Aorta (tissue), 5 donors: ENCODE data around the gene BCAS2. TPM values are rescaled to one million over a fixed set of nuclear protein-coding genes. Genes with fewer than 3 reads are reported as not detected.

Experiments
- ATAC-seq: fragments of 200-7000 bp; cut with Tn5 transposase; one replicate; pipeline ENCODE4 v1.9.1; 2022; ENCODE audit warnings: moderate library complexity; ENCODE audit not compliant: low FRiP score
- DNase-seq, 2 donors: peaks; one replicate each; pipeline ENCODE4 v3.0.0-alpha.2; 2020
- H3K27ac ChIP-seq, 2 donors: one replicate each; pipeline ENCODE4 v1.5.1; 2013; ENCODE audit warnings: low read length in 2 of 2, mild to moderate bottlenecking in 2 of 2, moderate library complexity in 2 of 2, control low read depth in 1 of 2, inconsistent platforms in 1 of 2, low read depth in 1 of 2
- H3K27me3 ChIP-seq, 2 donors: one replicate each; pipeline ENCODE4 v1.6.1; 2013; ENCODE audit warnings: control low read depth in 1 of 2, low read length in 1 of 2, mild to moderate bottlenecking in 1 of 2, moderate library complexity in 1 of 2; ENCODE audit not compliant: insufficient read depth in 2 of 2, control insufficient read depth in 1 of 2
- H3K36me3 ChIP-seq, 2 donors: one replicate each; pipeline ENCODE4 v1.6.1; 2013; ENCODE audit warnings: control low read depth in 1 of 2, low read length in 1 of 2, mild to moderate bottlenecking in 1 of 2; ENCODE audit not compliant: insufficient read depth in 2 of 2, control insufficient read depth in 1 of 2
- H3K4me1 ChIP-seq, 2 donors: one replicate each; pipeline ENCODE4 v1.6.1; 2013; ENCODE audit warnings: low read length in 2 of 2, control low read depth in 1 of 2, mild to moderate bottlenecking in 1 of 2, moderate library complexity in 1 of 2; ENCODE audit not compliant: insufficient read depth in 2 of 2, control insufficient read depth in 1 of 2
- H3K4me3 ChIP-seq, 2 donors: one replicate each; pipeline ENCODE4 v1.5.1; 2013; ENCODE audit warnings: low read length in 2 of 2, control low read depth in 1 of 2, mild to moderate bottlenecking in 1 of 2
- H3K9me3 ChIP-seq: one replicate; pipeline ENCODE4 v1.6.1; 2013; ENCODE audit warnings: mild to moderate bottlenecking, low read length; ENCODE audit not compliant: control insufficient read depth
- WGBS, 2 donors: extraction: QIAGEN DNeasy Blood & Tissue Kit; methylation state at CpG; one replicate each; pipeline ENCODE4 v1.1.7; 2013; 5-methylcytosine and 5-hydroxymethylcytosine counted together
- intact Hi-C, 2 donors: fragments of 100-400 bp; cut with DNase I; formaldehyde crosslinking; loops; one replicate each; pipeline versions ENCODE4 v1.14.2 to v1.15.0; 2022
- long read RNA-seq, 2 donors: library from polyadenylated mRNA; unstranded; transcript quantifications; one replicate each; pipeline ENCODE4 v2.0.0, GENCODE V29; 2020 to 2021
- polyA plus RNA-seq, 2 donors: library from polyadenylated mRNA; stranded (reverse); fragments of 200-250 nt; gene quantifications; one replicate each; pipeline ENCODE4 v1.2.3, GENCODE V29; 2013
- total RNA-seq, 2 donors: library from RNA; stranded (reverse); fragmentation: NEBNext Ultra II Directional; extraction: Animal tissue kit (Norgen Biotek cat#: 25700); gene quantifications; one replicate each; pipeline ENCODE4 v1.2.1, GENCODE V29; 2021
- donor health status: healthy with polysubstance abuse.
- donor health status: Bipolar disorder and iron deficiency.
- donor health status: DM: no; HTN: no; CAD: no.
- donor health status: DM: no; HTN: no; CAD: no.
- donor health status: DM: yes; HTN: yes; CAD: no.

Gene BCAS2
- total RNA-seq (10 to 100 TPM; 23.9 to 29.8 TPM), polyA plus RNA-seq (10 to 100 TPM; 31.6 to 38.1 TPM)
- long read RNA-seq, donor 1, transcript BCAS2-201 (7 exons, 1,299 nt): major isoform, 59 of 68 reads
- long read RNA-seq, donor 1, partial matches to known transcripts: 2 of 68 reads
- long read RNA-seq, donor 1, other reads (novel, unspliced or antisense): 5 of 68 reads
- long read RNA-seq, donor 2, transcript BCAS2-201 (7 exons, 1,299 nt): major isoform, 11 of 12 reads
- long read RNA-seq, donor 2, partial matches to known transcripts: 0 of 12 reads
- long read RNA-seq, donor 2, other reads (novel, unspliced or antisense): 1 of 12 reads

DNA sequence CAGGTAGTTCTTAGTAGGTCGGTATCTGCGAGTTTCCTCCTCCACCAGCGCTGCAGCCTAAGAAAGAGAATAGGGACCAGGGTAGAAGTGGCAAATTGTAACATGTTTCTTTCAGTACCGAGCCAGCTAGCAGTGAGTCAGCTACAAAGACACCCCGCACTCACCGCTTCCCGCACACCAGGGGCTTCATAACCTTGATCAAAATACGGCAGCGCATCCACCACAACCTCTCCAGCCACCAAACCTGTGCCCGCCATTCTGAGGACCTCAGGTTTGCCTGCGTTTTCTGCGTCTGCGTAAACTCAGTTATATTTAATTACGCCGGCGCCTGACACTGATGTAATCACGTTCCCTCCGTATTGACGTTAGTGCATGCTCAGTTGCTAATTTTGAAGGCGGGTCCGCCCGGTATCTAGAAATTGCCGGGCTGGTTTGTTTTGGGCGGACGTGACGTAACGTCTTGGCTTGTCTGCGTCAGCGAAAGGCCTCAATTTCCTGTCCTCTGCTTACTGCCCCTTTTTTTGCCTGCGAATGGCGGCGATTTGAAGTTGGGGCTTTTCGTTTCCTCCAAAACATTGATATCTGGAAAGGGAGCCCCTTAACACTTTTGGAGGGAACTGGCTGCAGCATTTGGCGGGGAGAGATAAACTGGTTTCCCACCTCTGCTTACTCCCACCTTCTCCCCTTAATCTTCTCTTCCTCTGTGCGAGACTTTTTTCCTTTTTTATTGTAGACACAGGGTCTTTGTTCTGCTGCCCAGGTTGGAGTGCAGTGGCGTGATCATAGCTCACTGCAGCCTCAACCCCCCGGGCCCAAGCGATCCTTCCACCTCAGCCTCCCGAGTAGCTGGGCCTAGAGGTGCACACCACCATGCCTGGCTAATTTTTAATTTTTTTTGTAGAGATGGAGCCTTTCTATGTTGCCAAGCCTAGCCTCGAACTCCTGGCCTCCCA, at the start of gene BCAS2:
Gene BCAS2 (minus strand): TSS at position 281 of the 953 bp plus-strand sequence. CDS start 24 bp downstream, at position 257.
- Histone ChIP-seq H3K9me3 (no peaks in the 10 kb centered on the region), H3K27me3 (no peaks in the 10 kb centered on the region), H3K27ac (peak within 1 kb of the TSS; percentile 15 to 71), H3K36me3 (no peaks in the 10 kb centered on the region), H3K4me3 (peak within 1 kb of the TSS; percentile 32 to 89), H3K4me1 (peaks cover 0 to 4% of the 10 kb centered on the region in 2 donors)
- ATAC-seq (peak; percentile 98), DNase-seq (peak; percentile 97 to 98)
- WGBS, 2 donors: 6% methylated on average over 40 of the region's 40 CpGs
- intact Hi-C loops: loop anchor here (2.0 to 10.0 kb wide), 4 partner anchors 69 to 237 kb away; partner anchors contain the start of genes TRIM33 (in 2 of the 2) and NRAS (in 1 of the 2)

DNA sequence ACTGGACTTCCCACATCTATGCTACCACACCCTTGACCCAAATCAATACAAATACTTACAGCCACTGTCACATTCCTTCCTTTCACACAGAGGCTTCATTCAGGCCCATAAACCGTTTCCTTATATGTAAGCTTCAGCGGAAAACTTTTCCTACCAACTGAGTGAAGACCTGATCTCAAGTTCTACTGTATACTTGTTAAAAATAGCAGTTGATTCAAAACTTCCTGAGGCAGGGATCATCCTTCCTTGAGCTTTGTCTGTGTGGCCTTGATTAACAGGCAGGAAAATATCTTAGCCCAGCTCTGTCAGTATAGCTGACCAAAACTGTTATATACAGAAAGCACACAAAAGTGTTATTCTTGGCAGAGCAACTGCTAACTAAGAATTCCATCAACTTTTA, 45.7 kb upstream of the BCAS2 start:
- no peaks in the 10 kb centered on the region for H3K36me3 ChIP-seq
- no peak overlapping the region for H3K4me3 ChIP-seq
- DNase-seq (no peak), ATAC-seq (no peak)
- H3K9me3 ChIP-seq: no peaks in the 10 kb centered on the region
- no peaks in the 10 kb centered on the region for H3K4me1 ChIP-seq
- no peak overlapping the region for H3K27ac ChIP-seq
- no peaks in the 10 kb centered on the region for H3K27me3 ChIP-seq
- WGBS, 2 donors: 36 to 61% methylated on average over 2 of the region's 2 CpGs
- intact Hi-C loops: no loop called here

DNA sequence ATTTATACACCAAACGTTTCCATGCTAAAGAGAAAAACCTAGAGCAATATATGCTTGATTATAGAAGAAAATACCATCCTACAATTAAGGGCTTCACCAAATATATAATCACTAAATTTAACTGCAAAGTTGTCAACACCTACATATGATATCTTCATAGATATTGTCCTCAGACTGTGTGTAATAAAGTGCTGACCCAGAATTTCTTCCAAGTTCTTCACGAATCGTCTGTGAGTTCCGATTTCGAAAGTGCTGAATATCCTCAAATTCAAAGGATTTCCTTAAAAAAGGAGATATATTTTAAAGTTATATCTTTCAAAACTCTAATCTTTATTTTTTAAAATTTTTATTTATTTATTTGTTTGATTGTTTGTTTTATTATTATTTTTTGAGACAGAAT, 41.9 kb upstream of the BCAS2 start:
- H3K9me3 ChIP-seq: no peaks in the 10 kb centered on the region
- no peak overlapping the region for H3K27ac ChIP-seq
- H3K27me3 ChIP-seq: no peaks in the 10 kb centered on the region
- no peak overlapping the region for H3K4me3 ChIP-seq
- ATAC-seq: no peak
- 95 to 96% methylated on average over 5 of the region's 5 CpGs for WGBS, 2 donors
- intact Hi-C loops: no loop called here
- H3K4me1 ChIP-seq: no peaks in the 10 kb centered on the region
- no peak for DNase-seq
- no peaks in the 10 kb centered on the region for H3K36me3 ChIP-seq

DNA sequence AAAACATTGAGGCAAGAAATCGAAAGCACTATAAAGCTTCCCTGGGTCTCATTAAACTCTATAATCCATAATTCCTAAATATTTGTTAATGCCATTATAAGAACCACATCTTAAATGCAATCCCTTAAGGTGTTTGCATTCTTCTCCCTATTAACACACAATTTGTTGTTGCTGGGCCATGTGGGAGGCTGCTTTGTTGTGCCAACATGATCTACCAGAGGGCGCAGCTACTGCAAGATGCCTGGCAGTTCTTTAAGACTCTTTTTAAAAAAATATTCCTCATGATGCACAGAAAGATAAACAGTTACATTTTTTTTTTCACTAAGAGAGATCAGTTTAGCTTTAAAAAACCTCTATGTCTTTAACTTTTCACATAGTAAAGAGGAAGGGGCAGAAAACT, 39.0 kb upstream of the BCAS2 start:
- H3K4me1 ChIP-seq: no peaks in the 10 kb centered on the region
- ATAC-seq (no peak), DNase-seq (no peak)
- H3K9me3 ChIP-seq: no peaks in the 10 kb centered on the region
- WGBS, 2 donors: 88 to 93% methylated on average over 2 of the region's 2 CpGs
- no peak overlapping the region for H3K27ac ChIP-seq
- no peaks in the 10 kb centered on the region for H3K36me3 ChIP-seq
- no peaks in the 10 kb centered on the region for H3K27me3 ChIP-seq
- no peak overlapping the region for H3K4me3 ChIP-seq
- intact Hi-C loops: no loop called here

DNA sequence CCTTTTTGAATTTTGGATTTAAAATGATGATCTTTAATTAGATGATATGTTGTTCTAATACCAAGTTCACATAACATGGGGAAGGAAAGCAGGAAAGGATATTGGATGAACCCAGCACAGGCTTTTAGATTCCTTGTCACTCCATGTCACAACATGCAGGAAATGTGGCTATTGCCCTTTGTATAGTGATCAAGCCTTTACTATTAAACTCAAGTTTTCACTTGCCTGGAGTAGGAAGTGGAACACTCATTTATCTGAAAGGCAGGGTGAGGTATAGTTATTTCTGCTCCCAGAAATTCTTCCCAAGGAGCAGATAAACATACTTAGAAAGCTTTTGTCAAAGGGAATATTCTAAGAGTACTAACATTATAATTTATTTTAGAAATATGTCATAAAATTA, 37.2 kb upstream of the BCAS2 start:
- no peaks in the 10 kb centered on the region for H3K4me1 ChIP-seq
- no peak overlapping the region for H3K4me3 ChIP-seq
- ATAC-seq (no peak), DNase-seq (no peak)
- H3K27ac ChIP-seq: no peak overlapping the region
- H3K9me3 ChIP-seq: no peaks in the 10 kb centered on the region
- H3K27me3 ChIP-seq: no peaks in the 10 kb centered on the region
- no peaks in the 10 kb centered on the region for H3K36me3 ChIP-seq
- intact Hi-C loops: no loop called here

DNA sequence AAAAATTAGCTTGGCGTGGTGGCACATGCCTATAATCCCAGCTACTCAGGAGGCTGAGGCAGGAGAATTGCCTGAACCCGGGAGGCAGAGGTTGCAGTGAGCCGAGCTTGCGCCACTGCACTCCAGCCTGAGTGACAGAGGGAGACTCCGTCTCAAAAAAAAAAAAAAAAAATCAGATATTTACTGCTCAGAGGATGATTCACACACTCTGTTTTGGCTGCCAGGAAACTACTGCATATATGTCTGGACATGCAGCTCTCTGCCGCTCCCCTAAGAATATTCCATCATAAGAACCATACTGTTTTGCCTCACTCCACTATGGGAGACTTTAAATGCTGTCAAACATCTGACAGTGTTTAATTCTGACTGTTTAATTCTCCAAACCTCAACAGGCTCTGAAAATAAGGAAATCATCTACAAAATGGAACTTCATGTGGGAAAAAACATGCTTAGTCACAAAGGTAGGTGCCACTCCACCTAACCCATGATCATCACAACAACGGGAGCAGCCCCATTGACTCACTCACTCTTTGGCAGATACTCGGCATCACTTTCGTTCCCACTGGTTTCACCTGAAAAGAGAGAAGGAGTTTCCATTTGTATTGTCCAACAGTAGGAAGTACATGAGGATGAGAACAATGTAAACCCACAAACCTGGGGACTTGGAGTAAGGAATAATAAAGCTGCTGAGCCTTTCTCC, 29.3 kb upstream of the BCAS2 start:
- ATAC-seq: no peak
- no peak for DNase-seq
- Histone ChIP-seq H3K36me3 (peaks cover 4 to 6% of the 10 kb centered on the region in 2 donors), H3K9me3 (no peaks in the 10 kb centered on the region), H3K27me3 (no peaks in the 10 kb centered on the region), H3K27ac (no peak overlapping the region), H3K4me3 (no peak overlapping the region), H3K4me1 (no peaks in the 10 kb centered on the region)
- WGBS, 2 donors: 94 to 95% methylated on average over 9 of the region's 9 CpGs
- intact Hi-C loops: no loop called here

DNA sequence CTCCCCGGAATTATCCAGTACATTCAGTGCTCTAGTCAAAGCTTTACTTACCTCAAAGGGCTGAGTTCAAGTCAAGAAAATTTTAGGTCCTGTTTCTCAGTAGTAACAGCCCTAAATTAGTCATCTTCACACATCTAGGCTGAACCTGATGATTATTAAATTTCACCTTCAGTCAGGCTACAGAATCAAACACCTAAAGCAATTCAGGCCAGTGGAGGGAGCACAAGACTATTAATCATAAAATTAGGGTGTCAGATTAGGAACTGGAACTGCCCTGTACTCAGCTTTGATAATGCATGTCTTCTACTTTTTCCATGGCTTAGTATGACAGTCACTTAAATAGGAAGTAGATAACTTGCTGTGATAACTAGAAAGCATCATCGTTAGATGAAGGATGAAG, 28.4 kb upstream of the BCAS2 start:
- ATAC-seq (no peak), DNase-seq (no peak)
- Histone ChIP-seq H3K4me3 (no peak overlapping the region), H3K36me3 (peaks cover 4 to 6% of the 10 kb centered on the region in 2 donors), H3K27me3 (no peaks in the 10 kb centered on the region), H3K9me3 (no peaks in the 10 kb centered on the region), H3K4me1 (no peaks in the 10 kb centered on the region), H3K27ac (no peak overlapping the region)
- intact Hi-C loops: no loop called here
- 91 to 93% methylated on average over 2 of the region's 2 CpGs for WGBS, 2 donors

DNA sequence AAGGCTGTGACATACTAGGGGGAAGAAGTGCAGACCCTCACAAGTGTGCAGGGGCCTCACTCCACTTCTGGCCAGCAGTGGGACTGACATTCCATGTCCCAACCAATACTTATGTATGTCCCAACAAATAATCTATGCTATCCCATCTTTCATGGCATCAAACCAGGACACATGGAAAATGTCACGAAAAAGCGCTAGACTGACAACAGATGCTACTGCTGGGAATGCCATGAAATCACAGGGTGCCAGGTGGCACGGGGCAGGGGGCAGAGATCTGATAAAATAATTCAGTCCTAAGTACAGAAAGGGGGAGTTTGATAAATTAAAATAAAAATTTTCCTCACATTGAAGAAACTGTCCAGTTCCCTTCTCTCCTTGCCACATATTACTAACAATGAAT, 27.6 kb upstream of the BCAS2 start:
- Histone ChIP-seq H3K4me3 (no peak overlapping the region), H3K36me3 (peaks cover 4 to 6% of the 10 kb centered on the region in 2 donors), H3K4me1 (no peaks in the 10 kb centered on the region), H3K27me3 (no peaks in the 10 kb centered on the region), H3K9me3 (no peaks in the 10 kb centered on the region), H3K27ac (no peak overlapping the region)
- WGBS, 2 donors: 94 to 96% methylated on average over 3 of the region's 3 CpGs
- ATAC-seq (no peak), DNase-seq (no peak)
- intact Hi-C loops: no loop called here
